Upper lobe of right lung (tissue), 1 donor: ENCODE measurements around the gene COPS6. TPM values are rescaled to one million over a fixed set of nuclear protein-coding genes. Genes with fewer than 3 reads are reported as not detected.

Experiments
- ATAC-seq: fragments of 200-7000 bp; cut with Tn5 transposase; one replicate; pipeline ENCODE4 v1.9.1; 2020; ENCODE audit warnings: mild to moderate bottlenecking, moderate library complexity
- DNase-seq: peaks from one replicate; pipeline ENCODE4 v3.0.0-alpha.2; 2020
- H3K27ac ChIP-seq: fragments of 200-600 bp; one replicate; pipeline ENCODE4 v1.8.0; 2022
- H3K27me3 ChIP-seq: fragments of 200-600 bp; one replicate; pipeline ENCODE4 v1.8.0; 2022; ENCODE audit warnings: mild to moderate bottlenecking
- H3K36me3 ChIP-seq: fragments of 200-600 bp; one replicate; pipeline ENCODE4 v1.8.0; 2022
- H3K4me1 ChIP-seq: fragments of 200-600 bp; one replicate; pipeline ENCODE4 v1.8.0; 2022
- H3K4me3 ChIP-seq: fragments of 200-600 bp; one replicate; pipeline ENCODE4 v1.8.0; 2022; ENCODE audit warnings: mild to moderate bottlenecking
- H3K9me3 ChIP-seq: fragments of 200-600 bp; one replicate; pipeline ENCODE4 v1.8.0; 2022
- CTCF ChIP-seq: fragments of 200-600 bp; IDR thresholded peaks from one replicate; pipeline ENCODE4 v1.8.0; 2022; ENCODE audit warnings: antibody characterized with exemption
- intact Hi-C: fragments of 100-400 bp; cut with DNase I; formaldehyde crosslinking; loops from one replicate; pipeline ENCODE4 v1.11.0; 2022
- total RNA-seq: library from RNA; stranded (reverse); fragmentation: NEBNext Ultra II Directional; extraction: Animal tissue kit (Norgen Biotek cat#: 25700); gene quantifications from one replicate; pipeline ENCODE4 v1.2.1, GENCODE V29; 2021
- donor health status: DM: no; HTN: yes; CAD: no; lungs with severe emphysema.

The COPS6 gene
- total RNA-seq, 1 donor from 2014 or later, result 69.5 TPM

GRCh38 chr7:100106633-100107032 lies 17.9 kb downstream of the COPS6 start:
- no peaks in the 10 kb centered on the region for H3K9me3 ChIP-seq
- H3K4me1 ChIP-seq, result peaks cover 7% of the 10 kb centered on the region
- no peak for DNase-seq
- H3K27ac ChIP-seq, result no peak overlapping the region
- no peaks in the 10 kb centered on the region for H3K27me3 ChIP-seq
- no peak for TF ChIP-seq CTCF
- intact Hi-C loops, result no loop called here
- no peak overlapping the region for H3K4me3 ChIP-seq
- H3K36me3 ChIP-seq, result peaks cover 72% of the 10 kb centered on the region
- no peak for ATAC-seq

- Histone ChIP-seq H3K4me1 (peaks cover 4% of the 10 kb centered on the region), H3K27ac (no peak overlapping the region), H3K4me3 (no peak overlapping the region), H3K36me3 (peaks cover 78% of the 10 kb centered on the region), H3K27me3 (no peaks in the 10 kb centered on the region), H3K9me3 (no peaks in the 10 kb centered on the region)
- no peak for ATAC-seq
- no peak for TF ChIP-seq CTCF
- DNase-seq, result no peak
- intact Hi-C loops, result no loop called here
These were observed 18.5 kb downstream of the COPS6 start for GRCh38 chr7:100107125-100107737.

GRCh38 chr7:100107890-100108289 lies 19.1 kb downstream of the COPS6 start:
- DNase-seq, result no peak
- ATAC-seq, result no peak
- intact Hi-C loops, result no loop called here

GRCh38 chr7:100109521-100110163 lies 20.9 kb downstream of the COPS6 start:
- H3K27me3 ChIP-seq, result no peaks in the 10 kb centered on the region
- ATAC-seq (no peak), DNase-seq (no peak)
- intact Hi-C loops, result no loop called here
- H3K4me3 ChIP-seq, result no peak overlapping the region
- H3K9me3 ChIP-seq, result no peaks in the 10 kb centered on the region
- no peak for TF ChIP-seq CTCF
- H3K4me1 ChIP-seq, result no peaks in the 10 kb centered on the region
- H3K36me3 ChIP-seq, result peaks cover 85% of the 10 kb centered on the region
- no peak overlapping the region for H3K27ac ChIP-seq

More at GRCh38 chr7:100107890-100108289, 19.1 kb downstream of the COPS6 start:
- no peak for TF ChIP-seq CTCF
- Histone ChIP-seq H3K36me3 (peaks cover 83% of the 10 kb centered on the region), H3K9me3 (no peaks in the 10 kb centered on the region), H3K27ac (no peak overlapping the region), H3K4me1 (no peaks in the 10 kb centered on the region), H3K27me3 (no peaks in the 10 kb centered on the region), H3K4me3 (no peak overlapping the region)

GRCh38 chr7:100111156-100111555 lies 22.4 kb downstream of the COPS6 start:
- ATAC-seq (no peak), DNase-seq (no peak)
- Histone ChIP-seq H3K4me3 (no peak overlapping the region), H3K9me3 (no peaks in the 10 kb centered on the region), H3K27me3 (no peaks in the 10 kb centered on the region), H3K36me3 (peaks cover 71% of the 10 kb centered on the region), H3K27ac (no peak overlapping the region), H3K4me1 (no peaks in the 10 kb centered on the region)
- no peak for TF ChIP-seq CTCF
- intact Hi-C loops, result no loop called here
